HG03025 (cell line): Measurements from ENCODE around the gene FOSL1.
"Not testable (repeated sequence)": the region's sequence is repeated elsewhere in the genome, so short reads cannot be mapped to it uniquely, and the experiment has no call there.

Experiments
- ATAC-seq: cut with Tn5 transposase; IDR thresholded peaks from one replicate; pipeline ENCODE4 v1.9.1; 2021; ENCODE audit warnings: mild to moderate bottlenecking, moderate library complexity; ENCODE audit not compliant: unreplicated experiment, low FRiP score

Gene FOSL1

DNA sequence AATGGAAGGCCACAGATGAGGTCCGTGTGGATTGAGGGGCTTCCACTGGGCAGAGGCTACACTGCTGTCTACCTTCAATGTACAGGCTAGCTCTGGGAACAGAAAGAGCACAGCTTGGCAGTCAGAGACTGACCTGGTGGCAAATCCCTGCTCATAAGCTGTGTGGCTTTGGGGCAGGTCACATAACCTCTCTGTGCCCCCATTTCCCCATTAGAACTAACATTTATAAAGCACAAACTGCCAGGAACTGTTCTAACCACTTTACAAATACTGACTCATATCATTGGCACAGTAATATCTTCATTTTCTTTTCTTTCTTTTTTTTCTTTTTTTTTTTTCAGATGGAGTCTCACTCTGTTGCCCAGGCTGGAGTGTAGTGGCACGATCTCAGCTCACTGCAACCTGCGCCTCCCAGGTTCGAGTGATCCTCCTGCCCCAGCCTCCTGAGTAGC, 3.1 kb downstream of the FOSL1 start:
- no peak for ATAC-seq

DNA sequence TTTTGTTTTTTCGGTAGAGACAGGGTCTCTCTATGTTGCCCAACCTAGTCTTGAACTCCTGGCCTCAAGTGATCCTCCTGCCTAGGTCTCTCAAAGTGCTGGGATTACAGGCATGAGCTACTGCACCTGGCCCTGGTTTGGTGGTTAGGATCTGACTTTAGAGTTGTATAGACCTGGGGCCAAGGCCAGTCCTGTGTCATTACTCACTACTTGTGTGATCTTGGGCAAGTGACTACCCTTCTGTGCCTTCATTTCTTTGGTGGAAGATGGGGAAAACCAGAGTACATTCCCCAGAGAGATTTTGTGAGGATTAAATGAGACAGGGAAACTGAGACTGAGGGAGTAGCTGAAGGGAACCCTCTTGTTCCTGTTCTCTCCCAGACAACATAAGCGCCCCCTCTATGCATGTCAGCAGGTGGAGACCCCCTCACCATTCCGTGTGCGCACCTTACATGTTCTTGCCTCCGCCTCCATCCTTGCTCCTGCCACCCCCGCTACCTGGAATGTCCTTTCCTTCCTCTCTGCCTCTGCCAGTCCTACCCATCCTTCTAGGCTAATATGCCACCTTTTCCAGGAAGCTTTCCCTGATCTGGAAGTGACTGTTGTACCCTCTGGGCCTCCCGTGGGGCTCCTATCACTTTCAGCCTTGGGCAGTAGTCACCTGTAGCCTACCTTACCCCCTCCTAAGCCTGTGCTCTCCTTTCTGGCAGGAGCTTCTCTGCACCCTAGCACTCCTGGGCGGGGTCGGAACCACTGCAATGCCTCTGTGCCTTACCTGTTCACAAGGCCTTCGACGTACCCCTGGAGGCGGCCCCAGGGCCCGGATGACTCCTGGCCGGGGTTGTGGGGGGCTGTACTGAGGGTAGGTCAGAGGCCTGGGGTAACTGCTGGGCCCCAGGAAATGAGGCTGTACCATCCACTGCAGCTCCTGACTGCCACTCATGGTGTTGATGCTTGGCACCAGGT, 3.9 kb downstream of the FOSL1 start:
- no peak for ATAC-seq

DNA sequence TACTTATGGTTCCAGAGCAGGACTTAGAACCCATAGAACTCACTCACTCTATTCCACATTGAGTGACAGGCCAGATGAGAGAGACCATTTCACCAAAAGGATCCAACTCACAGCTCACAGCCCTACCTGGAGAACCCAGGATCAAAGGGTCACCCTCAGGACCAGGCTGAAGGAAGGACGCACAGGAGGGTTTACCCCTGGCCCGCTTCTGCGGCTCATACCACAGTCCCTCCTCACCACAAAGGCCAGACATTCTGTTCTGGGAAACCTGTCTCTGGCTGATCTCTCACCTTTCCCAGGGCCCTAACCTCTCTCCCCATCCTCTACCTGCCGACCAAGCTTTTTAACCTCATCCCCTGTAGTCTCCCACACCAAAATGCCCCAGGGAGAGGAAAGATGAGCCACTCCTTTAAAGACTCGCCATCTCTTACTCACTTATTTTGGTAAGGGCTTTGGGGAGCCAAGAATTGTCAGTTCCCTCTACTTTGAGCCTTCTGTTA, 4.7 kb downstream of the FOSL1 start:
- ATAC-seq = no peak

DNA sequence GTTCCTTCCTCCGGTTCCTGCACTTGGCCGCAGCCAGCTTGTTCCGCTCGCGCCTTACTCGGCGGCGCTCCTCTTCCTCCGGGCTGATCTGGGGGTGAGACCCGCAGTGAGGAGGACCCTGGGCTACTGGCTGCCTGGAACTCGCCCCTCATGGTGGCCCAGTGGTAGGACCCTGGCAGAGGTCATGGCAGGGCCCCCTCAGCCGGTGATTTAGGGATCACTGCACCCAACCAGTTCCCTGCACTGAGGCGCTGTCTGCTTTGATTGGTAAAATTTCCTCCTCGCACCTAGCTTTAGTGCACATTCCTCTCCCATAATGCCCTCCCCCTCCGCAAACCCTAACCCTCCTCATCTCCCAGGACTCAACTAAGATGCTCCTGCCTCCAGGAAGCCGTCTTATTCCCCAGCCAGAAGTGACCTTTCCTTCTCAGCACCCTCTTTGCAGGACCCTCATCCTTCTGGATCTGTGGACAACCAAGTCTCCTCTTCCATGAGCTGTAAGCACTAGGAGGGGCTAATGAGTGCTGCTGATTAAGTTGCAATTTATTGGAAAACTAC, 6.1 kb downstream of the FOSL1 start:
- ATAC-seq = no peak

DNA sequence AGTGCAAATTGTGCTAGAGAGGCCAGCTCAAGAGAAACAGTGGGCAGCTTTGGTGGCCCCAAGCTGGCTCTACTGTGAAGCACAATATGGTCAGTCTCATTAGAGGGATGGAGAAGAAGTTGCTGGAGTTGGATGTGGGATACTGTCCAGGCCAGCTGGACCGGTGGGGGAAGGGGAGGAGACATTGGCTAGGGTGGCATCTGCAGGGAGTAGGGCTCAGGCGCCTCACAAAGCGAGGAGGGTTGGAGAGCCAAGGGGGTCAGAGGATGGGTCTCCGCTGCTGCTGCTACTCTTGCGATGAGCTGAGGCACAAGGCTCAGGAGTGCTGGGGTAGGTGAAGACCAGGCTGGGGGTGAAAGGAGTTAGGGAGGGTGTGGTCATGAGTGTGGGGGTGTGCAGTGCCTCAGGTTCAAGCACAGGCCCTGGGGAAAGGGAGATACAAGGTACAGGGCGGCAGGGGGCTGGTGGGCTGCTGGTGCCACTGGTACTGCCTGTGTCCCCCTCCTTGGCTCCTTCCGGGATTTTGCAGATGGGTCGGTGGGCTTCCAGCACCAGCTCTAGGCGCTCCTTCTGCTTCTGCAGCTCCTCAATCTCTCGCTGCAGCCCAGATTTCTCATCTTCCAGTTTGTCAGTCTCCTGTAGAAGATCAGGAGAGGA, 7.4 kb downstream of the FOSL1 start:
- ATAC-seq = no peak

DNA sequence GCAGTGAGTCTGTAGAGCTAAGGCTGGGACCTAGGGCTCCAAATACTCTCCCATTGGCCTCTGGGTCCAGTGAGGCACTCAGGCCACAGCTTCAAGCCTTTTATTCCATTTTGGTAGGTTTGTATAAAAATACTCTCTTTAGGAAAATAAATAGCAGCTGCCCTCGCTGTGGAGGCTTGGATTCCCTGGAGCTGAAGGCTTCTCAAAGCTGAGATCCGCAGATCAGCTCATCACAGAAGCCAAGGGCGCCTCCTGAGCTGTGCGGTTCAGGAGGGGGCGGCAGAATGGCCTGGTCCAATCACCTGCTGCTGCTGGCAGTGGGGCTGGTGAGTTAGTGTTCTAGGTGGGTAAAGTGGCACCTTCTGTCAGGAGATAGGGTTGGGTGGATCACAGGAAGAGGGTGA, 8.0 kb downstream of the FOSL1 start:
- ATAC-seq = not testable (repeated sequence)

DNA sequence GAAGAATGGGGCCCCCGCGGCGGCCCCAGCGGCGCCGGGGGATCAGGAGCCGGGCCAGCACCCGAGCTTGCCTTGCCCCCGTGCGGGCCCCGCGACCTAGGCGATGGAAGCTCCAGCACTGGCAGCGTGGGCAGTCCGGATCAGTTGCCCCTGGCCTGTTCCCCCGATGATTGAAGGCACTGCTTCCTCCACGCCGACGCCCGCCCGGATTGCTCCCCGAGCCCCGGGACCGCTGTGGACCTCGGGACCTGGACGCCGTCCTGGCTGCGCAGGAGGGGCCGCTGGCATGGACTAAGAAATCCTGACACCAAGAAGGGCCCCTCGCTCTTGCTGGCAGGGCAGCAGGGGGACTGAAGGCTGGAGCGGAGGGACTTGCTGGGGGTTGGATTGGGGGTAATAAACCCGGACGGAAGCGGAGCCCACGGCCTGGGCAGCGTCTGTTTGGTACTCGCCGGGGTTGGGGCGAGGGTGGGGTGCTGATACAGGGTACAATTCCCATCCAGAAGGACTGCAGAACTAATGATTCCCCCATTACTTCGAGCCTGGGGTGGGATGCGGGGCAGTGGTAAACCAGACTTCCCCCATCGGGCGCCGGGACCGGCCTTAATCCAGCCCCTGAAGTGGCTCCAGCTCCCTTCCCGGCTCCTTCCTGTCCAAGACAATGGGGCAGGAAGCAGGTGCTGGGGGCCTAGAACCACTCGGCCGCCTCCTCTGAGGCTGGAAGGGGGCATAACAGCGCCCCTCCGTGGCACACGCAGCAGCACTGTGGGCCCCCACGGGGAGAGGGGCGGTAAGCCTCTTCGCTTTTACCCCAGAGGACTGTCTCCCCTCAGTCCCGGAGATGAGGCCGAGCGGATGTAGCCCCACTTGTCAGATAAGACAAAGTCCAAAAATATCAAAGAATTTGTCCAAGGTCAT, 8.7 kb downstream of the FOSL1 start:
- ATAC-seq = no peak

DNA sequence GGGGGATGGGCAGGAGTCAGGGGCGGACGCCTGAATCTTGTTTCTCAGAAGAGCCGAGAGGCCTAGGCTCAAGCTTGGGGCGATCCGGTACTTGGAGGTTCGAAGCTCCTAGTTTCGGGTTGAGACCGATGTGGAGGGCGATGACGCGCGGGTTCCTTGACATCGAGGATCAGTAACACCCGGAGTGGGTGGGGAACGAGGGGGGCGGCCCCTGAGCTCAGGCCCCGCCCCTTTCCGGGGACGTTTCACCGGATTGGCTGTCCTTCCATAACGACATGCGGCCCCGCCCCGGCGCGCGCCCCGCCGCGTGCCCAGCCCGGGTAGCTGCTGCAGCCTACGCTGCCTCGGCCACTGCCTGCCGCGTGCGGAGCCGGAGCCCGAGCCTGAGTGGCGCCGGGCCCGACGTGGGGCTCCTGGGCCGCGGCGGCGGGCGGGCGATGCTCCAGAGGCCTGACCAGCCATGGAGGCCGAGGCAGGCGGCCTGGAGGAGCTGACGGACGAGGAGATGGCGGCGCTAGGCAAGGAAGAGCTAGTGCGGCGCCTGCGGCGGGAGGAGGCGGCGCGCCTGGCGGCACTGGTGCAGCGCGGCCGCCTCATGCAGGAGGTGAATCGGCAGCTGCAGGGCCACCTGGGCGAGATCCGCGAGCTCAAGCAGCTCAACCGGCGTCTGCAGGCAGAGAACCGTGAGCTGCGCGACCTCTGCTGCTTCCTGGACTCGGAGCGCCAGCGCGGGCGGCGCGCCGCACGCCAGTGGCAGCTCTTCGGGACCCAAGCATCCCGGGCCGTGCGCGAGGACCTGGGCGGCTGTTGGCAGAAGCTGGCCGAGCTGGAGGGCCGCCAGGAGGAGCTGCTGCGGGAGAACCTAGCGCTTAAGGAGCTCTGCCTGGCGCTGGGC, 9.6 kb downstream of the FOSL1 start, which contains the start of gene CCDC85B:
Gene CCDC85B, plus strand, starts transcription at position 350 of the 895 bp plus-strand sequence. Its CDS starts 111 bp downstream, at position 461.
- peak; percentile 40 for ATAC-seq

DNA sequence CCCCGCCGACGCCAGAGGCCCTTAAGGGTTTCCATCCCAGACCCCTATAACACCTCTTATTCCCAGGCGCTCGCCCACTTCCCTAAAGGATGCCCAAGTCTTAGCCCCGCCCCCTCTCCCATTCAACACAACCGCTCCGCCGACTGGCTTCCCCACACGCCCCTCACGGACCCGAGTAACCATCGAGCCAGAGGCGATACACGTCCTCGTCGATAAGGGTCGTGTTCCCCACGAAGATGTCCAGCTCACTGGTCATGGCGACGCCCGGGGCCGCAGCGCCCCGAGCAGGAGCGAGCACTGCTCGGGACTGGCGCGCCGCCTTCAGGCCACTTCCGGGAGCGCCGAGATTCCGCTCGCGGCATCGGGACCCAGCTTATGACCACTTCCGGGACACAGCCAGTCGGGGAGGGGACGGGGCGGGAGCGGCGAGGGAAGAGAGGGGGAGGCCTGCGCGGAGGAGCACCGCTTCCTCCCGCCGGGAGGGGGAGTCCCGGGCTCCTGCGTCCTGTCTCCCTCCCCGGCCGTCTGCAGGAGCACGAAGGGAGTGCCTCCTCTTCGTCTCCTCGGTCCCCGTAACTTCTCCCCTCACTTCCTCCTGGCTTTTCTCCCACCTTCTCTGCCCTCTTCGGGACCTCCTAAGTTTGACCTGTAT, 11.9 kb downstream of the FOSL1 start, which contains the start of gene FIBP:
Gene FIBP, minus strand, starts transcription at position 309 of the 652 bp plus-strand sequence. Its CDS starts 53 bp downstream, at position 256.
- ATAC-seq = peak; percentile 50

DNA sequence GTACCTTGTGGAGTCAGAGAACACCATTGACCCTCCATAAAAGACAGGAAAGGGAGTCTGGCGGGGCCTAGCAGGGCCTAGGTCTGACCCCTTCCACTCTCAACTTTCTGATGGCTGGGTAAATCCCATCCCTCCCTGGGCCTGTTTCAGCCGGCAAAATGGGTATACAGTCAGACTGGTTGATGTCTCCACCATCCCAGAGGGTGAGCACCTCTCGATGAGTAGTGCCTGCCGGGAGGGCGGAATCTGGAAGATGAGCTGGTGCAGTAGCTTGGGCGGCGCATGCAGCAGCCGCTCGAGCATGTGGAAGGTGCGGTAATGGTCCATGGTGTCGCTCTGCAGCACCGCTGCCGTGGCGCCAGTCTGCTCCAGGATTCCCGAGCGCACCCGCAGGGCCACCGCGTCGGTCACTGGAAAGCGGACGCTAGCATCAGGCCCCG, 12.4 kb downstream of the FOSL1 start:
- ATAC-seq = no peak

DNA sequence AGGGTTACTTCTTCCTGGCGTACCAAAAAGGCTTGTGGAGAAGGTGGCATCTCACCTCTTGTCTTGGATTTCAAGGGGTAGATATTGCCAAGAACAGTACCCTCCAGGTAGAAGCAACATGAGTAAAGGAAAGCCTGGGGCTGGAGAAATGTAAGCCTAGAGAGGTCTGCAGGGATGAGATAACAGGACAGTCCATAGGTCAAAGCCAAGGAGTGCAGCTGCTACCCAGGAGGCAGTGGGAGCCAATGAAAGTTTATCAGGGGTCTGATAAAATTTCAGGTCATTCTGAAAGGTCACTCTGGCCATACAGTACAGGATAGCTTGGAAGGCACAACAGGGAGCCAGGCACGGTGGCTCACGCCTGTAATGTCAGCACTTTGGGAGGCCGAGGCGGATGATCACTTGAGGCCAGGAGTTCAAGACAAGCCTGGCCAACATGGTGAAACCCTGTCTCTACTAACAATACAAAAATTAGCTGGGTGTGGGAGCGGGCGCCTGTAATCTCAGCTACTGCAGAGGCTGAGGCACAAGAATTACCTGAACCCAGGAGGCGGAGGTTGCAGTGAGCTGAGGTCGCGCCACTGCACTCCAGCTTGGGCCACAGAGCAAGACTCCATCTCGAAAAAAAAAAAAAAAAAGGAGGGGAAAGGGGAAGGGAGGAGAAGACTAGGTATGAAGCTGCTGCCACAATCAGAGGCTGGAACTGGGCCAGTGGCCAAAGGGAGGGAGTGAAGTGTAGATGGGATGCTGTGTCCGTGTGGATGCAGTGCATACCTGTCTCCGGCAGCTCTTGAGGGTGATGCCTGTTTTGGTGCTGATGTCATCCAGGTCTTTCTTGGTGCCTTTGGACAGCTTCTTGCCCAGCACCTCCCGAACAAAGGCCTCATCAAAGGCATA, 13.1 kb downstream of the FOSL1 start:
- no peak for ATAC-seq

DNA sequence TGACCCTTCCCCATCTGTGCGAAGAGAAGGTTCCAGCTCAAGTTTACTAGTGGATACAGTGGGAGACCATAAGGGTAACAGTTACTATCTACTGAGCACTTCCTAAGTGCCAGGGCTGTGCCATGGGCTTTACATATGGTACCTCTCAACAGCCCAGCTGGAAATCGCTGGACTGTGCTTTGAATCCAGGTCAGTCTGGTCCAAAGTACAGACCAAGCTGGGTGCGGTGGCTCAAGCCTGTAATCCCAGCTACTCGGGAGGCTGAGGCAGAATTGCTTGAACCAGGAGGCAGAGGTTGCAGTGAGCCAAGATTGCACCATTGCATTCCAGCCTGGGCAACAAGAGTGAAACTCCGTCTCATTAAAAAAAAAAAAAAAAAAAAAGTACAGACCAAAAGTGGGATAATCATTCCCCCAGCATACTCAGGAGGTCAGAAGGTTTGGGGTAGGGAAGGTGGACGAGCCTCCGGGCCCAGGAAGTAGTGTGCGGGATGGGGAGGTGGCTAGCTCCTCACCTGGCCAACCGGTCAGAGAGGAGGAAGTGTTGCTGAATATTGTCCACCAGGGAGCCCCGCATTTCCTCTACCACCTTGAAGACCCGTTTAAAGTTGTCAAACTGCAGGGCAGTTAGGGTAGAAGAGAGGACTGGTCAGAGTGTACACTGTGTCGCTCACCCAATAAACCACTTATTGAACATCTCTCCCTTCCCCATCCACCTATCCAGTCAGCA, 14.2 kb downstream of the FOSL1 start:
- ATAC-seq = no peak

DNA sequence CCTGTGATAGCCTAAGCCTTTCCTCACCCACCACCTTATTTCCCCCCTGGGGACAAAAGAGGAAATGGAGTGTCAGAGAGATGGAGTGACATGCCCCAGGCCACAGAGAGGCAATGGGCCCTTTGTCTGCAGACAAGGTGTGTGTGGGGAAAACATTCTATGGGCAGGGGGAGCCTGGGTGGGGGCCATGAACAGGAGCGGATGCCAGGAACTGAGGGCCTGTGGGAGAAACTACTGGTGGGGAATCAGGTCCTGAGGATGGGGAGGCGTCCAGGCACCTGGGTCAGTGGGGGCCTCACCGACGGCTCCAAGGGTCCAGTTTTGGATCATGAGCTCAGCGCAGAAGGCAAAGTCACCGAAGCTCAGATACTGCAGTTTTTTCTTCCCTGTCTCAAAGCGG, 15.0 kb downstream of the FOSL1 start:
- ATAC-seq = no peak

DNA sequence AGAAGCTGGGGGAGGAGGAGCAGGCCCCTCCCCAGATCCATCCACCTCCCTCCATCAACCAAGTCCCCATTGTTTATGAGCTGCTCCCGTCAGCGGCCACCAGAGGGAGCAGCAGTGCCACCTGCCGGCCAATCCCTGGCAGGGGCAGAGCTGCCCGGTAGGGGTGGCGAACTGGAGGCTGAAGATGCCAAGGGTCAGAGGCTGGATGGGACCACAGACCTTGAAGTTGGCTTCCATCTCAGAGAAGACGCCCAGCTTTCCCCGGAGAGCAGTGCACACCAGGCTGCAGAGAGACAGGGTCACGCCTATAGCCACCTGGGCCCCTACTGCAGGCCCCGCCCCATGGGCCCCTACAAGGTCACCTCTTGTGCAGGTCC, 15.5 kb downstream of the FOSL1 start:
- no peak for ATAC-seq

DNA sequence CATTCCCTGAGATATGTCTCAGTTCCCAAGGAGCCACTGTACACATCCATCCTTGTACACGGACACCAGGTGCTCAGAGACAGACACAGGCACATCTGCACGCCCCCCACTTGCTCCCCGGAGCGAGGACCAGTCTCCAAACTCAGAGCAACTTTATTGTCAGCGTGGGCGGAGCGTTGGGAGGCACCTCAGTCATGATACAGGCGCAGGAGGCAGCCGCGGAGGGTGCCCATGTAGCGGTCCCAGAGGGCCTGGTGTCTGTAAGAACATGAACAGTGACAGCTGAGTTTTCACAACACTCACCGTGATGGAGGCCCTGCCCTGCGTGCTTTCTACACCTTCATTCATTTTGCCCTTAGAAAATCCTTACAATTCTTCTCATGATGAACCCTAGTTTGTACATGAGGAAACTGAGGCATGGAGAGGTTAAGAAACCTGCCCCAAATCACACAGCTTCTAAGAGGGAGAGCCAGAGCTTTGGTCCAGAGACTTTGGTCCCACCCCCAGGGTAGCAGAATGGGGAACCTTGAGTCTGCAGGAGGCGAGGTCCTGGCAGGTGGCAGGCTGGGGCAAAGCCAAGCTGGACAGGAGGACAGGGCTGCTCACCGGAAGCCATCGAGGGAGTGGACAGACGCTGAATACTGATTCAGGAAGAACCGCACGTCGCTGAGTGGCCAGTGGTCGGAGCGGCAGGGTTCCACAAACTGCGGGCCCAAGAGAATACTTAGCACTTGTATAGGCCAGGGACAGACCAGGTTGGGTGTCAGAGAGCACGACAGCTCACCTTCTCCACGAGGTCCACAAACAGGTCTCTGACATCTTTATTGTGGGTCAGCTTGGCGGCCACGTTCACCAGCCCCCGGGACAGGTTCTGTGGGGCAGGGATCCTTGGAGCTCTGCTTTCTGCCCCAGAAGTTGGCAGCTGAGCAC, 16.1 kb downstream of the FOSL1 start:
- ATAC-seq = no peak
